ENCODE measurements around the gene SLF2. TPM values are rescaled to one million over a fixed set of nuclear protein-coding genes. Genes with fewer than 3 reads are reported as not detected.

SLF2 gene
- total and polyA plus RNA-seq, 4 donors = 4.0 to 18.8 (median 12.1) TPM

DNA sequence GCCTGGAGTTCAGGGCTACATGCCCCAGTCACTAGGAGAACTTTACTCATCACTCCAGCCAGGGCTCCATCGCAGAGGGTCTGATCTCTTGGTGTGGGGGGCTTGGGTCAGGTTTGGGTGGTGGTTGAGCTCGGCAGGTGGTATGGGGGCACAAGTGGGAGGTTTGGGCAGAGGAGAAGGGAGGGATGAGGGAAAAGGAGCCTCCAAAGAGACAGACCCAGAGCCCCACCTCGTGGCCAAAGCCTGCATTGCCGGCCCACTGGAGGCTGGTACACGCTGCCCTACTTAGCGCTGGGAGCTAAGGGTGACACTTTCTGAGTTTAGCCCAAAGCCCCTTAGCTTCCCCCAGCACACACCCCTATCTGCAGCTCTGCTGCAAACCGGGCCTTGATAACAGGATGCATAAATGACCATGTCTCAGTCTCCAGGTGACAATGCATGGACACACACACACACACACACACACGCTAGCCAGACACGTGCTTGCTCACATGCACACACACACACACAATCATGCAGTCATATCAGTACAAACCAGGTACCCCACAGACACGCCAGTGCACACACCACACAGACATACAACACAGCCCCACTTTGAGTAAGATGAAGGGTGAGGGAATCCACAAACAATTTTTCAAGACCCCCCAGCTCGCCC is 101.6 kb downstream of the SLF2 start:
- TF ChIP-seq GABPA (IDR thresholded peaks at IDR 0.05 in 1 of 2, conservative IDR thresholded peaks at IDR 0.05 in 1 of 2) = no peak
- TF ChIP-seq, protein P1, sequence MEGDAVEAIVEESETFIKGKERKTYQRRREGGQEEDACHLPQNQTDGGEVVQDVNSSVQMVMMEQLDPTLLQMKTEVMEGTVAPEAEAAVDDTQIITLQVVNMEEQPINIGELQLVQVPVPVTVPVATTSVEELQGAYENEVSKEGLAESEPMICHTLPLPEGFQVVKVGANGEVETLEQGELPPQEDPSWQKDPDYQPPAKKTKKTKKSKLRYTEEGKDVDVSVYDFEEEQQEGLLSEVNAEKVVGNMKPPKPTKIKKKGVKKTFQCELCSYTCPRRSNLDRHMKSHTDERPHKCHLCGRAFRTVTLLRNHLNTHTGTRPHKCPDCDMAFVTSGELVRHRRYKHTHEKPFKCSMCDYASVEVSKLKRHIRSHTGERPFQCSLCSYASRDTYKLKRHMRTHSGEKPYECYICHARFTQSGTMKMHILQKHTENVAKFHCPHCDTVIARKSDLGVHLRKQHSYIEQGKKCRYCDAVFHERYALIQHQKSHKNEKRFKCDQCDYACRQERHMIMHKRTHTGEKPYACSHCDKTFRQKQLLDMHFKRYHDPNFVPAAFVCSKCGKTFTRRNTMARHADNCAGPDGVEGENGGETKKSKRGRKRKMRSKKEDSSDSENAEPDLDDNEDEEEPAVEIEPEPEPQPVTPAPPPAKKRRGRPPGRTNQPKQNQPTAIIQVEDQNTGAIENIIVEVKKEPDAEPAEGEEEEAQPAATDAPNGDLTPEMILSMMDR (IDR thresholded peaks at IDR 0.05; ENCODE audit: low read depth, low read length, missing input control) = peak; percentile 97
- TF ChIP-seq RAD21 (IDR thresholded peaks at IDR 0.05) = peak; percentile 86 to 89
- Histone ChIP-seq H3K27me3 (ENCODE audit: control insufficient read depth in 4 of 4, insufficient read depth in 4 of 4, low read length in 3 of 4) (peaks cover 0 to 2% (median under 1%) of the 10 kb centered on the region in 4 donors), H3K9me3 (ENCODE audit: control insufficient read depth in 4 of 4, low read length in 3 of 4) (no peaks in the 10 kb centered on the region), H3K9ac (ENCODE audit: low read depth in 1 of 2, low read length in 2 of 2) (no peak overlapping the region), H3K36me3 (ENCODE audit: control insufficient read depth in 4 of 4, insufficient read depth in 3 of 4, low read depth in 1 of 4, low read length in 3 of 4) (no peaks in the 10 kb centered on the region), H3K4me3 (ENCODE audit: low read depth in 1 of 3, low read length in 3 of 3) (no peak overlapping the region), H3K4me1 (ENCODE audit: control insufficient read depth in 4 of 4, insufficient read depth in 4 of 4, low read length in 3 of 4) (peaks cover 2 to 13% (median 3%) of the 10 kb centered on the region in 4 donors), H3K27ac (ENCODE audit: low read depth in 1 of 2, low read length in 2 of 2) (no peak overlapping the region)
- 19% methylated on average over 11 of the region's 11 CpGs for whole genome bisulfite sequencing
- DNase-seq (ENCODE audit: low spot score) = peak; percentile 90

Small RNA genes within 50 kb of the gene (small RNA-seq; reads per million reads assigned to genes)
- gene MIR608 (not detected), gene RF00019 (not detected)

Other genes with a start within 250 kb of the SLF2 start
- gene PAX2, start 167.4 kb upstream of the SLF2 start, total RNA-seq = not detected
- gene PAX2, start 167.4 kb upstream of the SLF2 start, polyA plus RNA-seq = not detected
- 10 to 100 TPM; 13.9 to 20.7 TPM for gene SEMA4G, start 56.5 kb downstream of the SLF2 start, total RNA-seq
- gene SEMA4G, start 56.5 kb downstream of the SLF2 start, polyA plus RNA-seq = 10 to 100 TPM; 39.7 to 56.0 TPM
- 10 to 100 TPM; 30.5 to 53.3 TPM for gene MRPL43, start 74.5 kb downstream of the SLF2 start, total RNA-seq
- 10 to 100 TPM; 62.4 to 76.0 TPM for gene MRPL43, start 74.5 kb downstream of the SLF2 start, polyA plus RNA-seq
- 1 to 10 TPM; 4.1 to 4.8 TPM for gene TWNK, start 74.6 kb downstream of the SLF2 start, total RNA-seq
- 1 to 10 TPM; 1.6 to 6.2 TPM for gene TWNK, start 74.6 kb downstream of the SLF2 start, polyA plus RNA-seq
- 10 to 100 TPM in 1 of 2 donors, 1 to 10 TPM in 1; 9.9 to 10.3 TPM for gene LZTS2, start 86.8 kb downstream of the SLF2 start, total RNA-seq
- 1 to 10 TPM; 2.1 to 9.2 TPM for gene LZTS2, start 86.8 kb downstream of the SLF2 start, polyA plus RNA-seq
- gene PDZD7, start 118.2 kb downstream of the SLF2 start, total RNA-seq = under 1 TPM in 1 of 2 donors, not detected in 1; 0.09 TPM
- under 1 TPM; 0.06 to 0.07 TPM for gene PDZD7, start 118.2 kb downstream of the SLF2 start, polyA plus RNA-seq
- gene SFXN3, start 118.3 kb downstream of the SLF2 start, total RNA-seq = 10 to 100 TPM in 1 of 2 donors, 1 to 10 TPM in 1; 8.9 to 11.1 TPM
- gene SFXN3, start 118.3 kb downstream of the SLF2 start, polyA plus RNA-seq = 1 to 10 TPM; 1.7 to 3.8 TPM
- gene KAZALD1, start 149.0 kb downstream of the SLF2 start, total RNA-seq = 1 to 10 TPM in 1 of 2 donors, under 1 TPM in 1; 0.92 to 1.2 TPM
- under 1 TPM; 0.21 to 0.50 TPM for gene KAZALD1, start 149.0 kb downstream of the SLF2 start, polyA plus RNA-seq
- under 1 TPM; 0.33 to 0.79 TPM for gene TLX1, start 218.3 kb downstream of the SLF2 start, total RNA-seq
- under 1 TPM; 0.06 to 0.28 TPM for gene TLX1, start 218.3 kb downstream of the SLF2 start, polyA plus RNA-seq

All from liver (tissue), 10 donors.